HCT116 (cell line): Measurements from ENCODE around the gene ADGRD1. TPM values are rescaled to one million over a fixed set of nuclear protein-coding genes. Genes with fewer than 3 reads are reported as not detected.

Source experiments
- ATAC-seq: fragments of 200-7000 bp; cut with Tn5 transposase; 2 replicates; pipeline ENCODE4 v1.9.1; 2020; ENCODE audit warnings: mild to moderate bottlenecking, moderate library complexity
- BruUV-seq: library from RNA; stranded (reverse); fragments of 400-500 nt; replicated peaks from 2 replicates; lab custom pipeline; 2021; lab: Mats Ljungman, UMichigan
- CTCF ChIA-PET: fragments of 300-600 bp; sonication (Branson Sonifier 250); formaldehyde crosslinking; loops from one replicate; lab custom pipeline; 2021; ENCODE audit warnings: antibody characterized with exemption; lab: Charles Lee
- POLR2A ChIA-PET: fragments of 300-600, 350-600 bp; sonication (Branson Sonifier 250); formaldehyde crosslinking; loops from one replicate; lab custom pipeline; 2021; ENCODE audit warnings: antibody characterized with exemption; lab: Charles Lee
- RAD21 ChIA-PET, 2 experiments: fragments of 300-600 bp; sonication (Branson Sonifier 250); formaldehyde crosslinking; loops; one replicate each; lab custom pipeline; 2023; ENCODE audit warnings: low total read pairs in 2 of 2; ENCODE audit not compliant: uncharacterized antibody in 2 of 2, unreplicated experiment in 2 of 2, low non-redundant PET in 1 of 2; lab: Charles Lee
- DNase-seq: peaks from one replicate; pipeline ENCODE4 v3.0.0-alpha.2; 2010; ENCODE audit warnings: low read depth, low spot score
- H2AFZ ChIP-seq: fragments of 200-600 bp; shearing (Covaris generic), sonication (generic); 2 replicates; pipeline ENCODE4 v1.6.1; 2017; ENCODE audit warnings: low read depth, mixed run types, mixed read lengths, antibody characterized with exemption, low read length; ENCODE audit not compliant: poor library complexity, severe bottlenecking
- H3K27ac ChIP-seq: 2 replicates; pipeline ENCODE4 v1.5.1; 2012; ENCODE audit warnings: low read depth, low read length
- H3K27me3 ChIP-seq: fragments of 200-600 bp; sonication (generic); 2 replicates; pipeline ENCODE4 v1.6.1; 2016; ENCODE audit warnings: mixed run types, low read length, mixed read lengths; ENCODE audit not compliant: insufficient read depth
- H3K36me3 ChIP-seq, 2 experiments: fragments of 200-500 bp in 1 of 2; fragments of 200-600 bp in 1 of 2; sonication (Bioruptor generic) in 1 of 2; sonication (generic) in 1 of 2; 2 replicates each; pipeline versions ENCODE4 v1.5.1 to v1.6.1; 2014 to 2016; ENCODE audit warnings: low read length in 2 of 2, inconsistent platforms in 1 of 2, mixed read lengths in 1 of 2, mixed run types in 1 of 2; ENCODE audit not compliant: insufficient read depth in 2 of 2, control insufficient read depth in 1 of 2
- H3K4me1 ChIP-seq, 2 experiments: fragments of 200-600 bp in 1 of 2; sonication (generic) in 1 of 2; 2 replicates each; pipeline versions ENCODE4 v1.5.1 to v1.6.1; 2012 to 2017; ENCODE audit warnings: low read length in 2 of 2, inconsistent platforms in 1 of 2, mild to moderate bottlenecking in 1 of 2, mixed read lengths in 1 of 2, mixed run types in 1 of 2, moderate library complexity in 1 of 2; ENCODE audit not compliant: insufficient read depth in 2 of 2, control insufficient read depth in 1 of 2
- H3K4me2 ChIP-seq: fragments of 200-600 bp; sonication (generic); 2 replicates; pipeline ENCODE4 v1.6.1; 2017; ENCODE audit warnings: mixed run types, low read length, mixed read lengths
- H3K4me3 ChIP-seq, 2 experiments: fragments of 200-600 bp in 1 of 2; sonication (generic) in 1 of 2; replicated peaks in 1 of 2; 2 replicates each; pipeline ENCODE4 v1.5.1; 2011 to 2016; ENCODE audit warnings: low read length in 2 of 2, control low read depth in 1 of 2, low read depth in 1 of 2, mild to moderate bottlenecking in 1 of 2, mixed read lengths in 1 of 2, mixed run types in 1 of 2
- H3K79me2 ChIP-seq: fragments of 200-600 bp; sonication (generic); 2 replicates; pipeline ENCODE4 v1.6.1; 2017; ENCODE audit warnings: mild to moderate bottlenecking, mixed run types, low read length, moderate library complexity, mixed read lengths; ENCODE audit not compliant: insufficient read depth
- H3K9ac ChIP-seq: fragments of 200-600 bp; sonication (generic); 2 replicates; pipeline ENCODE4 v1.6.1; 2016; ENCODE audit warnings: low read length, mixed read lengths
- H3K9me2 ChIP-seq: fragments of 200-600 bp; sonication (generic), shearing (Covaris generic); 2 replicates; pipeline ENCODE4 v1.6.1; 2017; ENCODE audit warnings: mixed run types, mild to moderate bottlenecking, moderate library complexity; ENCODE audit not compliant: insufficient read depth
- H3K9me3 ChIP-seq, 2 experiments: fragments of 200-500 bp in 1 of 2; fragments of 200-600 bp in 1 of 2; sonication (Bioruptor generic) in 1 of 2; sonication (generic) in 1 of 2; 2 replicates each; pipeline ENCODE4 v1.6.1; 2014 to 2017; ENCODE audit warnings: low read length in 2 of 2, mixed read lengths in 2 of 2, inconsistent platforms in 1 of 2, low read depth in 1 of 2, mild to moderate bottlenecking in 1 of 2, mixed run types in 1 of 2, moderate library complexity in 1 of 2; ENCODE audit not compliant: control insufficient read depth in 1 of 2, insufficient read depth in 1 of 2
- H4K20me1 ChIP-seq: fragments of 200-600 bp; sonication (generic), shearing (Covaris generic); 2 replicates; pipeline ENCODE4 v1.6.1; 2017; ENCODE audit warnings: mixed run types, mild to moderate bottlenecking, moderate library complexity; ENCODE audit not compliant: insufficient read depth
- CEBPB ChIP-seq: IDR thresholded peaks from 2 replicates; pipeline ENCODE4 v1.6.1; 2012; ENCODE audit warnings: low read depth
- EGR1 ChIP-seq: IDR thresholded peaks from 2 replicates; pipeline ENCODE4 v1.6.1; 2012; ENCODE audit warnings: low read depth
- REST ChIP-seq: IDR thresholded peaks from 2 replicates; pipeline ENCODE4 v1.6.1; 2012; ENCODE audit warnings: low read depth
- SIN3A ChIP-seq: IDR thresholded peaks from 2 replicates; pipeline ENCODE4 v1.6.1; 2012; ENCODE audit warnings: low read depth
- YY1 ChIP-seq: IDR thresholded peaks from 2 replicates; pipeline ENCODE4 v1.6.1; 2011; ENCODE audit warnings: low read length, low read depth, moderate library complexity, mild to moderate bottlenecking; ENCODE audit not compliant: insufficient replicate concordance; ENCODE audit errors: extremely low read depth
- ZFX ChIP-seq: fragments of 450-650 bp; IDR thresholded peaks from 2 replicates; pipeline ENCODE4 v1.6.1; 2017
- ZNF274 ChIP-seq: fragments of 200-500 bp; sonication (Bioruptor generic); IDR thresholded peaks from 2 replicates; pipeline ENCODE4 v1.6.1; 2014; ENCODE audit warnings: mild to moderate bottlenecking, low read depth, low read length, inconsistent platforms
- intact Hi-C: fragments of 100-400 bp; cut with micrococcal nuclease; formaldehyde crosslinking; loops from 2 replicates; pipeline ENCODE4 v1.10.0; 2022
- total RNA-seq: library from RNA; stranded (reverse); gene quantifications from one replicate; pipeline ENCODE4 v1.2.1, GENCODE V29; 2021; ENCODE audit not compliant: unreplicated experiment

ADGRD1 gene
- total RNA-seq, 1 experiment from 2014 or later = 0.44 TPM

GRCh38 chr12:131153016-131153415, 199.3 kb downstream of the ADGRD1 start:
- POLR2A ChIA-PET = no interaction called here
- peaks cover 37% of the 10 kb centered on the region for H3K27me3 ChIP-seq
- no peaks in the 10 kb centered on the region for H3K9me2 ChIP-seq
- no peaks in the 10 kb centered on the region for H3K9me3 ChIP-seq
- RAD21 ChIA-PET = no interaction called here
- no peak overlapping the region for H3K4me2 ChIP-seq
- no peaks in the 10 kb centered on the region for H3K4me1 ChIP-seq
- no TSS peak for BruUV-seq
- no peaks in the 10 kb centered on the region; the same call in 1 of the 2 replicates for H4K20me1 ChIP-seq
- no peak overlapping the region for H3K4me3 ChIP-seq
- DNase-seq (no peak), ATAC-seq (no peak)
- no peaks in the 10 kb centered on the region for H3K36me3 ChIP-seq
- H3K27ac ChIP-seq = no peak overlapping the region
- CTCF ChIA-PET = no interaction called here
- no peak overlapping the region for H2AFZ ChIP-seq
- no peak overlapping the region for H3K9ac ChIP-seq
- TF ChIP-seq ZFX (no peak), REST (no peak), CEBPB (no peak), ZNF274 (no peak)
- no peaks in the 10 kb centered on the region for H3K79me2 ChIP-seq
- intact Hi-C loops = no loop called here

- DNase-seq = no peak
- no peak overlapping the region for H2AFZ ChIP-seq
- TF ChIP-seq SIN3A (no peak), EGR1 (no peak), REST (no peak), ZNF274 (no peak), YY1 (no peak)
- TF ChIP-seq, all 23 proteins: peak for 0
- no peaks in the 10 kb centered on the region for H3K79me2 ChIP-seq
- no peak overlapping the region for H3K4me2 ChIP-seq
- ChIA-PET CTCF (no interaction called here), RAD21 (no interaction called here), POLR2A (no interaction called here)
- intact Hi-C loops = no loop called here
- no peaks in the 10 kb centered on the region for H3K4me1 ChIP-seq
- H3K27me3 ChIP-seq = peaks cover 31% of the 10 kb centered on the region
- no TSS peak for BruUV-seq
- H3K9ac ChIP-seq = no peak overlapping the region
- no peak overlapping the region for H3K4me3 ChIP-seq
- H3K36me3 ChIP-seq = no peaks in the 10 kb centered on the region
- H3K9me3 ChIP-seq = no peaks in the 10 kb centered on the region
- no peak for ATAC-seq
- H3K9me2 ChIP-seq = no peaks in the 10 kb centered on the region
- no peaks in the 10 kb centered on the region; the same call in 1 of the 2 replicates for H4K20me1 ChIP-seq
- no peak overlapping the region for H3K27ac ChIP-seq
Observed at GRCh38 chr12:131153956-131154355, 200.2 kb downstream of the ADGRD1 start.
